GM12875 (cell line): Measurements from ENCODE around the gene KRT71.
"Not testable (repeated sequence)": the region's sequence is repeated elsewhere in the genome, so short reads cannot be mapped to it uniquely, and the experiment has no call there.

ENCODE experiments used
- H3K4me3 ChIP-seq: one replicate; pipeline ENCODE4 v1.5.1; 2011; ENCODE audit warnings: low read depth, low read length, control low read depth
- CTCF ChIP-seq: IDR thresholded peaks from 2 replicates; pipeline ENCODE4 v1.5.1; 2011; ENCODE audit warnings: low read depth, mild to moderate bottlenecking, control low read depth, inconsistent platforms, low read length, moderate library complexity, borderline replicate concordance; ENCODE audit not compliant: insufficient read depth

The KRT71 gene

DNA sequence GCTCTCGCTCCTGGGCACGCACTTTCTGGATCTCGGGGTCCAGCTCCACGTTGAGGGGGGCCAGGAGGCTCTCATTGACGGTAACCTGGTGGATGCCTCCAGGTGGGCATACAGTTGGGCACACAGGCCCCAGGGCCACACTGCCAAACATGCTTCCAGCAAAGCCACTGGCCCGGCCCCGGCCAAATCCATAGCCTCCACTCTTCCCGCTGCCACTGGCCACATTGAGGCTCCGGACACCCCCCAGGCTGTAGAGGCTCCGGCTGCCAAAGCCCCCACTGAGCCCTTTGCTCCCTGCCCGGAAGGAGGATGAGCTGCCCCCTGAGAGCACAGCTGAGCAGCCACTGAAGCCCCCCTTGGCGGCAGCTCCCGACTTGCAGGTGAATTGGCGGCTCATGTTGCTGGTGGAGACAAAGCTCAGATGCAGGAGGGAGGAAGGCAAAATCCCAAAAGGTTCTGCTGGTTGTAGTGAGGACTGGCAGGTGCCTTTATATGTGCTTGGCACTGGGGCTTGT, at the start of gene KRT71:
Gene KRT71, minus strand, starts transcription at position 465 of the 515 bp plus-strand sequence. Its CDS starts 68 bp downstream, at position 397.
- TF ChIP-seq CTCF, result no peak
- H3K4me3 ChIP-seq, result no peak within 1 kb of the TSS

DNA sequence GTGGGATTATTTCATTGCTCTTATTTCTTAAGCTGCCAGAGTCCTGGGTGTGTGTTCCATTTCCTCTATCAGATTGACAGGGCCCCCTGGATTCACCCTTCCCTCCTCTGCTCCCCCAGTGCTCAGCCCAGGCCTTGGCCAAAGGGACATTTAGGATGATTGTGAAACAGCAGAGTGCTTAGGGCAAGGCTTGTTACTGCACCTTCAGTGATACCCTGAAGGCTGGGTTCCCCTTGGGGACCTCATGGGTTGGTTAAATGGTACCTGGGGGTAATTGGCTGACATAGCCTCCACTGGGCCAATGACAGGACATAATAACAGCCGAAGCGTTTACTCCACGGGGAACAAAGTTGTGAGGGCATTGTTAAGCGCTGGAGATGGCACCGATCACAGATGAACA, 49.6 kb upstream of the KRT71 start:
- no peak overlapping the region for H3K4me3 ChIP-seq
- no peak for TF ChIP-seq CTCF

GRCh38 chr12:52601671-52602070, 48.7 kb upstream of the KRT71 start:
- H3K4me3 ChIP-seq, result no peak overlapping the region
- TF ChIP-seq CTCF, result no peak

DNA sequence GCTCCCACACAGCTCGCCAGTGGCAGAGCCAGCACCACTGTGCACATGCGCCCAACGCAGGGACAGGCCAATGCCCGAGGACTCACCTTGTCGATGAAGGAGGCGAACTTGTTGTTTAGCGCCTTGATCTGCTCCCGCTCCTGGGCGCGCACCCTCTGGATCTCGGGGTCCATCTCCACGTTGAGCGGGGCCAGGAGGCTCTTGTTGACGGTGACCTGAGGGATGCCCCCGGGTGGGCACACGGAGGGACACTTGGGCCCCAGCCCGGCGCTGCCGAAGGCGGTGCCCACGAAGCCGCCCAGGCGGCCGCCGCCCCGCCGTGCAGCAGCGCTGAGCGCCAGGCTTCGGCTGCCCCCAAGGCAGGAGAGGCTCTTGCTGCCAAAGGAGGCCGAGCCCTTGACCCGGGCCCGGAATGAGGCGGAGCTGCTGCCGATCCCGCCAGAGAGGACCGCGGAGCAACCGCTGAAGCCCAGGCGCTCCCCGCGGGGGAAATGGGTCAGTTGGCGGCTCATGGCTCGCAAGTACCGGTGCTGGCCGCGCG, 48.1 kb upstream of the KRT71 start, which contains the start of gene KRT72:
Gene KRT72, minus strand, starts transcription at position 523 of the 541 bp plus-strand sequence. Its CDS starts 11 bp downstream, at position 512.
- TF ChIP-seq CTCF, result no peak
- no peak within 1 kb of the TSS for H3K4me3 ChIP-seq

DNA sequence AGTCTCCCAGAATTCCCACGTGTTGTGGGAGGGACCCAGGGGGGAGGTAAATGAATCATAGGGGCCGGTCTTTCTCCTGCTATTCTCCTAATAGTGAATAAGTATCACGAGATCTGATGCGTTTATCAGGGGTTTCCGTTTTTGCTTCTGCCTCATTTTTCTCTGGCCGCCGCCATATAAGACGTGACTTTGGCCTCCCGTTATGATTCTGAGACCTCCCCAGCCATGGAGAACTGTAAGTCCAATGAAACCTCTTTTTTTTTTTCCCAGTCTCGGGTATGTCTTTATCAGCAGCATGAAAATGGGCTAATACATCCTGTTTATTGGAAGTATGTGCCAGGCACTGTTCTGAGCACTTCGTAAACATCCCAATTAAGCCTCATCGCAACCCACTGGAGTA, 47.5 kb upstream of the KRT71 start:
- no peak for TF ChIP-seq CTCF
- no peak overlapping the region for H3K4me3 ChIP-seq

GRCh38 chr12:52600071-52600470, 47.1 kb upstream of the KRT71 start:
- no peak for TF ChIP-seq CTCF
- no peak overlapping the region for H3K4me3 ChIP-seq

- TF ChIP-seq CTCF, result no peak
- H3K4me3 ChIP-seq, result no peak overlapping the region
These were observed 46.0 kb upstream of the KRT71 start for GRCh38 chr12:52598966-52599365.

DNA sequence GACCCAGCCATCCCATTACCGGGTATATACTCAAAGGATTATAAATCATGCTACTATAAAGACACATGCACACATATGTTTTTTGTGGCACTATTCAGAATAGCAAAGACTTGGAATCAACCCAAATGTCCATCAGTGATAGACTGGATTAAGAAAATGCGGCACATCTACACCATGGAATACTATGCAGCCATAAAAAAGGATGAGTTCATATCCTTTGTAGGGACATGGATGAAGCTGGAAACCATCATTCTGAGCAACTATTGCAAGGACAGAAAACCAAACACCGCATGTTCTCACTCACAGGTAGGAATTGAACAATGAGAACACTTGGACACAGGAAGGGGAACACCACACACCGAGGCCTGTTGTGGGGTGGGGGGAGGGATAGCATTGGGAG, 41.3 kb upstream of the KRT71 start:
- H3K4me3 ChIP-seq, result not testable (repeated sequence)
